Measurements from ENCODE around the gene KLHL29. TPM values are rescaled to one million over a fixed set of nuclear protein-coding genes. Genes with fewer than 3 reads are reported as not detected.

KLHL29 gene
- total RNA-seq, 4 donors from 2014 or later: 10.1 to 27.3 (median 15.7) TPM

- WGBS, 2 donors: 79 to 89% methylated on average over 2 to 5 of the region's 5 CpGs
- no peak overlapping the region for H3K4me3 ChIP-seq (ENCODE audit: low read depth, poor library complexity, severe bottlenecking)
- TF ChIP-seq CTCF (IDR thresholded peaks at IDR 0.05) (no peak), POLR2A (IDR thresholded peaks at IDR 0.05) (no peak)
- intact Hi-C loops (cut with DNase I; ENCODE audit: low total_unique reads): no loop called here
- no peak for DNase-seq (ENCODE audit: low spot score in 2 of 2)
Observed at GRCh38 chr2:23510471-23510870, 125.5 kb downstream of the KLHL29 start.

- WGBS, 2 donors: 88 to 94% methylated on average over 8 of the region's 8 CpGs
- no peak for DNase-seq (ENCODE audit: low spot score in 2 of 2)
- intact Hi-C loops (cut with DNase I; ENCODE audit: low total_unique reads): no loop called here
- no peak overlapping the region for H3K4me3 ChIP-seq (ENCODE audit: low read depth, poor library complexity, severe bottlenecking)
- TF ChIP-seq POLR2A (IDR thresholded peaks at IDR 0.05) (no peak), CTCF (IDR thresholded peaks at IDR 0.05) (no peak)
Observed at GRCh38 chr2:23512778-23513177, 127.8 kb downstream of the KLHL29 start.

DNA sequence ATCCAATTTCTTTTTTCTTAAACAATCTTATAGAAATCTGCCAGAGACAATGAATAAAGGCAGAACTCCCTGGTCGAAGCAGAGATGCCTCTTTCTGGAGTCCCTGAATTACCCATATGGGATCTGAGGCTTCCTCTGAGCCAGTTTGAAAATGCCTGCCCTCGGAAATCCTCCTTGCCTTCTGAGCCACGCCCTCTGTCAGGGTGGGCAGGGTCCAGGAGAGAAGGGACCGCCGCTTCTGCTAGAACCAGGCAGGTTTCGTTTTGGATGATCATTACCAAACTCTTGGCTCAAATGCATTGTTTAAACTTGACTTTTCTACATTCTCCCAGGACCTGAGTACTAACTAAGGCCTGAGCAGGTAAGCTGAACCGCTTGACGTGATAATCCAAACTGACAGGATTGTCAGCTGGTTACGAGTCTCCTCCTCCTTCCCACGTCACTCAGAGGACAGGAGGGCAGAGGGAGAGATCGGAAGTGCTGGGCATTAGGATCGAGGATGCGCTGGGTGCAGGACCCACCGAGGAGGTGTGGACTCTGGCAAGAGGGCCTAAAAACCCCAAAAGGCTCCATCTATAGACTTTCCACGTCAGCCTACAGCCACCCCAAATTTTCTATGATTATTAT, 128.4 kb downstream of the KLHL29 start:
- no peak for TF ChIP-seq CTCF (IDR thresholded peaks at IDR 0.05)
- TF ChIP-seq POLR2A (IDR thresholded peaks at IDR 0.05): no peak
- no peak for DNase-seq (ENCODE audit: low spot score in 2 of 2)
- intact Hi-C loops (cut with DNase I; ENCODE audit: low total_unique reads): no loop called here
- H3K4me3 ChIP-seq (ENCODE audit: low read depth, poor library complexity, severe bottlenecking): no peak overlapping the region
- 61 to 67% methylated on average over 15 of the region's 15 CpGs for WGBS, 2 donors

GRCh38 chr2:23513872-23514793, 129.2 kb downstream of the KLHL29 start:
- TF ChIP-seq CTCF (IDR thresholded peaks at IDR 0.05): no peak
- TF ChIP-seq POLR2A (IDR thresholded peaks at IDR 0.05): no peak
- WGBS, 2 donors: 62 to 68% methylated on average over 10 of the region's 10 CpGs
- H3K4me3 ChIP-seq (ENCODE audit: low read depth, poor library complexity, severe bottlenecking): no peak overlapping the region
- DNase-seq (ENCODE audit: low spot score in 2 of 2): no peak
- intact Hi-C loops (cut with DNase I; ENCODE audit: low total_unique reads): no loop called here

DNA sequence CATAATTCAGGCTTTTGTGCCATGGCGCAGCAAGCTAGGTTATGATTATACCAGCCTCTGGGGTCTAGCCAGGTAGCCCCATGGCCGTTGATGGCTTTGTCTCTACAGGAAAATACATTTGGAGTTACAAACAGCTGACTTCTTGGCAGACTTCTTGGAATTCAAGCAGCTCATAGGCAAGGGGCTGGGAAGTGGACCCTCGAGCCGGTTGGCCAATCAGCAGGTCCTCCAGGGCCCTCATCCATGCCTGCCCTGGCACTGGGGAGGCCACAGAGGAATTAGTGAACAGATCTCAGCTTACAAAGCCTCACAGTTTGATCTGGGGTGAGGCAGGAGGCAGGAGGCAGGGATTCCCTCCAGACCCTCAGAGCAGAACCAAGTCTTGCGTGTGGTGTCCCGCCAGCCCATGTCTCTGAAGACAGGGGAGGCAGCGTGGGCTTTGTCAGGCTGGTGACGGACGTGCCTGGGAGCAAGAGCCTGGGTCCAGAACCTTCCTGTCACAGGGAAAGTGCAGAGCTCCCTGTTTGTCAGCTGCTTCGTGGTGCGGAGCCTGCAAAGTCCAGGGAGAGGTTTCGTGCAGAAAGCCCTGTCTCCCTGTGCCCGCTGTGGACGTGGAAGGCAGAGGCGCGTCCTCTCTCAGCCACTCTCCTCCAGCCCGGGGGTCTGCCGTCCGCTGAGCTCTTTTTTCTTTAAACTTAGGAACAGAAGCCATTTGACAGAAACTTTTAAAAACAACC, 131.7 kb downstream of the KLHL29 start:
- no peak overlapping the region for H3K4me3 ChIP-seq (ENCODE audit: low read depth, poor library complexity, severe bottlenecking)
- TF ChIP-seq POLR2A (IDR thresholded peaks at IDR 0.05) (no peak), CTCF (IDR thresholded peaks at IDR 0.05) (no peak)
- no peak for DNase-seq (ENCODE audit: low spot score in 2 of 2)
- intact Hi-C loops (cut with DNase I; ENCODE audit: low total_unique reads): no loop called here
- 90% methylated on average over 16 to 19 of the region's 19 CpGs for WGBS, 2 donors
